Gastroesophageal sphincter (tissue), 3 donors: ENCODE data around the gene MAN1A1.

Experiments
- POLR2A ChIP-seq, 2 donors: fragments of 450-650 bp; IDR thresholded peaks; one replicate each; pipeline ENCODE4 v1.6.1; 2017; ENCODE audit warnings: antibody characterized with exemption in 2 of 2, mild to moderate bottlenecking in 2 of 2, moderate library complexity in 1 of 2
- TF ChIP-seq, protein P1 (sequence below), 4 experiments: fragments of 200-600 bp in 2 of 4; fragments of 450-650 bp in 2 of 4; sonication (generic) in 1 of 4; IDR thresholded peaks; one replicate each; pipeline ENCODE4 v1.5.1; 2017 to 2019; ENCODE audit warnings: antibody characterized with exemption in 4 of 4, mild to moderate bottlenecking in 2 of 4, moderate library complexity in 2 of 4

DNA sequence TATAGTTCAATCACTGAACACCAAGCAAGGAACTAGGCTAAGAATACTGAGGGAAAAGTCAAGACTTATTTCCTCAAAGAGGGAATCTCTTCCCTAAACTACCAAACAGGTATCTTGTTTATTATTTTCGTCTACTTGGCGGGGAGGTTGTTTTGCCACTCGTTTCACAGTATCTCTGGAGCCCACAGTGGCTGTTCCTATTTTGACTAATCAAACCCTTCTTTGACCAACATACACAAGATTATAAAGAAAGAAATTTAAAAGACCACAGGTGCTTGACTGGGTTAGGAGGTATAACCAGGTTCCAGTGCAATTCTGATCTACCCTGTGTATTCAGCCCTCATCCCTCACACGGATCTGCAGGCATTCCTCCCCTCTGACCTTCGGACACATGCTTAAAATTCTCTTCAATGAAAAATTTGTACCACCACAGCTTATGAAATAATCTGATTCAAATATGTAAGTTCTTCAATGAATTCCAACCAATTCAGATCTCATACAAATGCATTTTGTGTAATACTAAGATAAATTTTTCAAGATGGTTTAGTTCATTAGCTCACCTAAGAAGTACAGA lies 5.9 kb downstream of the MAN1A1 start:
- TF ChIP-seq, protein P1, sequence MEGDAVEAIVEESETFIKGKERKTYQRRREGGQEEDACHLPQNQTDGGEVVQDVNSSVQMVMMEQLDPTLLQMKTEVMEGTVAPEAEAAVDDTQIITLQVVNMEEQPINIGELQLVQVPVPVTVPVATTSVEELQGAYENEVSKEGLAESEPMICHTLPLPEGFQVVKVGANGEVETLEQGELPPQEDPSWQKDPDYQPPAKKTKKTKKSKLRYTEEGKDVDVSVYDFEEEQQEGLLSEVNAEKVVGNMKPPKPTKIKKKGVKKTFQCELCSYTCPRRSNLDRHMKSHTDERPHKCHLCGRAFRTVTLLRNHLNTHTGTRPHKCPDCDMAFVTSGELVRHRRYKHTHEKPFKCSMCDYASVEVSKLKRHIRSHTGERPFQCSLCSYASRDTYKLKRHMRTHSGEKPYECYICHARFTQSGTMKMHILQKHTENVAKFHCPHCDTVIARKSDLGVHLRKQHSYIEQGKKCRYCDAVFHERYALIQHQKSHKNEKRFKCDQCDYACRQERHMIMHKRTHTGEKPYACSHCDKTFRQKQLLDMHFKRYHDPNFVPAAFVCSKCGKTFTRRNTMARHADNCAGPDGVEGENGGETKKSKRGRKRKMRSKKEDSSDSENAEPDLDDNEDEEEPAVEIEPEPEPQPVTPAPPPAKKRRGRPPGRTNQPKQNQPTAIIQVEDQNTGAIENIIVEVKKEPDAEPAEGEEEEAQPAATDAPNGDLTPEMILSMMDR (IDR thresholded peaks at IDR 0.05) = no peak
- TF ChIP-seq POLR2A (IDR thresholded peaks at IDR 0.05) = no peak
